ENCODE data around the gene SLC38A3.

- TF ChIP-seq CTCF (IDR thresholded peaks at IDR 0.05), result no peak
- no peak for TF ChIP-seq POLR2A (IDR thresholded peaks at IDR 0.05)
Measured at GRCh38 chr3:50261505-50261904, 56.4 kb downstream of the SLC38A3 start.

Data from Peyer's patch (tissue), 4 donors.